Measurements from ENCODE around the gene LRRK2.

The LRRK2 gene

GRCh38 chr12:40325349-40325960 is 100.7 kb downstream of the LRRK2 start:
- DNase-seq (ENCODE audit: extremely low read depth, insufficient read length): peak; percentile 14
- peak; percentile 82 for TF ChIP-seq CTCF (IDR thresholded peaks at IDR 0.05; ENCODE audit: insufficient read depth, low read length, poor library complexity, severe bottlenecking)
- no peak overlapping the region for H3K4me3 ChIP-seq (replicated peaks; ENCODE audit: low read depth, low read length)
- H3K36me3 ChIP-seq (ENCODE audit: control insufficient read depth, insufficient read depth, low read length): no peaks in the 10 kb centered on the region
- H3K27me3 ChIP-seq (replicated peaks; ENCODE audit: control insufficient read depth, insufficient read depth, low read length): no peaks in the 10 kb centered on the region

- no peaks in the 10 kb centered on the region for H3K27me3 ChIP-seq (replicated peaks; ENCODE audit: control insufficient read depth, insufficient read depth, low read length)
- no peak overlapping the region for H3K4me3 ChIP-seq (replicated peaks; ENCODE audit: low read depth, low read length)
- TF ChIP-seq CTCF (IDR thresholded peaks at IDR 0.05; ENCODE audit: insufficient read depth, low read length, poor library complexity, severe bottlenecking): no peak
- DNase-seq (ENCODE audit: extremely low read depth, insufficient read length): no peak
- H3K36me3 ChIP-seq (ENCODE audit: control insufficient read depth, insufficient read depth, low read length): no peaks in the 10 kb centered on the region
Measured at GRCh38 chr12:40327535-40327934, 102.7 kb downstream of the LRRK2 start.

- DNase-seq (ENCODE audit: extremely low read depth, insufficient read length): no peak
- H3K4me3 ChIP-seq (replicated peaks; ENCODE audit: low read depth, low read length): no peak overlapping the region
- no peaks in the 10 kb centered on the region for H3K36me3 ChIP-seq (ENCODE audit: control insufficient read depth, insufficient read depth, low read length)
- H3K27me3 ChIP-seq (replicated peaks; ENCODE audit: control insufficient read depth, insufficient read depth, low read length): no peaks in the 10 kb centered on the region
- TF ChIP-seq CTCF (IDR thresholded peaks at IDR 0.05; ENCODE audit: insufficient read depth, low read length, poor library complexity, severe bottlenecking): no peak
Measured at GRCh38 chr12:40330180-40330579, 105.4 kb downstream of the LRRK2 start.

- H3K4me3 ChIP-seq (replicated peaks; ENCODE audit: low read depth, low read length): no peak overlapping the region
- DNase-seq (ENCODE audit: extremely low read depth, insufficient read length): no peak
- no peak for TF ChIP-seq CTCF (IDR thresholded peaks at IDR 0.05; ENCODE audit: insufficient read depth, low read length, poor library complexity, severe bottlenecking)
Measured at GRCh38 chr12:40331886-40332285, 107.1 kb downstream of the LRRK2 start.

GRCh38 chr12:40335991-40336390 is 111.2 kb downstream of the LRRK2 start:
- H3K27me3 ChIP-seq (replicated peaks; ENCODE audit: control insufficient read depth, insufficient read depth, low read length): no peaks in the 10 kb centered on the region
- H3K4me3 ChIP-seq (replicated peaks; ENCODE audit: low read depth, low read length): no peak overlapping the region
- no peaks in the 10 kb centered on the region; the same call in 1 of the 2 replicates for H3K36me3 ChIP-seq (ENCODE audit: control insufficient read depth, insufficient read depth, low read length)
- no peak for DNase-seq (ENCODE audit: extremely low read depth, insufficient read length)
- TF ChIP-seq CTCF (IDR thresholded peaks at IDR 0.05; ENCODE audit: insufficient read depth, low read length, poor library complexity, severe bottlenecking): no peak

More at GRCh38 chr12:40331886-40332285, 107.1 kb downstream of the LRRK2 start:
- H3K36me3 ChIP-seq (ENCODE audit: control insufficient read depth, insufficient read depth, low read length): no peaks in the 10 kb centered on the region
- no peaks in the 10 kb centered on the region for H3K27me3 ChIP-seq (replicated peaks; ENCODE audit: control insufficient read depth, insufficient read depth, low read length)
